Measurements from ENCODE around the gene SLC25A38. TPM values are rescaled to one million over a fixed set of nuclear protein-coding genes. Genes with fewer than 3 reads are reported as not detected.
A peak's percentile ranks its signal among the peaks of the same experiment; 100 is the strongest.

The SLC25A38 gene
- total and polyA plus RNA-seq, 9 of the 15 experiments (the other 6 are each of a cell fraction or from before 2014, with no cell fraction given), result 13.5 to 51.1 (median 30.6) TPM

DNA sequence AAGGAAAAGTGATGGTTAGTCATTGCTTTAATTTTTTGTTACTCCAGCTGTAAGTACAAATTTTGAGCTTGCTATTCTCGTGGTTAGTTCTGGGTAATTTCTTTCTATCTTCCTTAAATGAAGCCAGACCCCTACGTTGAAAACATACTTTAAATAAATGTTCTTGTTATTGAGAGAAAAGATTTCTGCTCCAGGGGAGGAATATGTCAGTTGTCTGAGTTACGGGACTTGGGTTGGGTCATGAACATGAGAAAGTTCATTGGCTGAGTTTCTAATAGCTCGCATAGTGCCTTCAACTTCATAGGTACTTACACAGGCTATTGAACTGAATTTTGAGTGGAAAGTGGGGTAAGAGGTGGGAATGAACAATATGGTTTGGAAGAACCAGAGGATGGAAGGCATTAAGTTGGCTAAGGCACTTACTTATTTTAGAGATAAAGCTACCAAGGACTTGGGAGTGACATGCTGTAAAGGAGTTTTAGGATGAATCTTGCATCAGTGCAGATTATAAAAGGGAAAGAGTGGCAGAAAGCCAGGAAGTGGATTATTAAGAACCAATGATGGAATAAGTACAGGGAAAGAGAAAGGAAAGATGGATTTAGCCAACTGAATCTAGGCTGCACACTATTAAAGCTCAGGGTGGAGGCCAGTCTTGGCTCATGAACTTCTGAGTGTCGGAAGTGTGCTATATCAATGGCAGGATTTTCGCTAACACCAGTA is 24.8 kb downstream of the SLC25A38 start (continued):
- TF ChIP-seq CREB5 (CRISPR knock-in tag; IDR thresholded peaks at IDR 0.05), result no peak
- peak; percentile 40 for TF ChIP-seq ASH1L (IDR thresholded peaks at IDR 0.05; ENCODE audit: borderline replicate concordance, low read depth, partially characterized antibody)
- no peak for TF ChIP-seq RBM39 (optimal IDR thresholded peaks at IDR 0.05; ENCODE audit: low read depth, low read length)
- TF ChIP-seq, protein P1, sequence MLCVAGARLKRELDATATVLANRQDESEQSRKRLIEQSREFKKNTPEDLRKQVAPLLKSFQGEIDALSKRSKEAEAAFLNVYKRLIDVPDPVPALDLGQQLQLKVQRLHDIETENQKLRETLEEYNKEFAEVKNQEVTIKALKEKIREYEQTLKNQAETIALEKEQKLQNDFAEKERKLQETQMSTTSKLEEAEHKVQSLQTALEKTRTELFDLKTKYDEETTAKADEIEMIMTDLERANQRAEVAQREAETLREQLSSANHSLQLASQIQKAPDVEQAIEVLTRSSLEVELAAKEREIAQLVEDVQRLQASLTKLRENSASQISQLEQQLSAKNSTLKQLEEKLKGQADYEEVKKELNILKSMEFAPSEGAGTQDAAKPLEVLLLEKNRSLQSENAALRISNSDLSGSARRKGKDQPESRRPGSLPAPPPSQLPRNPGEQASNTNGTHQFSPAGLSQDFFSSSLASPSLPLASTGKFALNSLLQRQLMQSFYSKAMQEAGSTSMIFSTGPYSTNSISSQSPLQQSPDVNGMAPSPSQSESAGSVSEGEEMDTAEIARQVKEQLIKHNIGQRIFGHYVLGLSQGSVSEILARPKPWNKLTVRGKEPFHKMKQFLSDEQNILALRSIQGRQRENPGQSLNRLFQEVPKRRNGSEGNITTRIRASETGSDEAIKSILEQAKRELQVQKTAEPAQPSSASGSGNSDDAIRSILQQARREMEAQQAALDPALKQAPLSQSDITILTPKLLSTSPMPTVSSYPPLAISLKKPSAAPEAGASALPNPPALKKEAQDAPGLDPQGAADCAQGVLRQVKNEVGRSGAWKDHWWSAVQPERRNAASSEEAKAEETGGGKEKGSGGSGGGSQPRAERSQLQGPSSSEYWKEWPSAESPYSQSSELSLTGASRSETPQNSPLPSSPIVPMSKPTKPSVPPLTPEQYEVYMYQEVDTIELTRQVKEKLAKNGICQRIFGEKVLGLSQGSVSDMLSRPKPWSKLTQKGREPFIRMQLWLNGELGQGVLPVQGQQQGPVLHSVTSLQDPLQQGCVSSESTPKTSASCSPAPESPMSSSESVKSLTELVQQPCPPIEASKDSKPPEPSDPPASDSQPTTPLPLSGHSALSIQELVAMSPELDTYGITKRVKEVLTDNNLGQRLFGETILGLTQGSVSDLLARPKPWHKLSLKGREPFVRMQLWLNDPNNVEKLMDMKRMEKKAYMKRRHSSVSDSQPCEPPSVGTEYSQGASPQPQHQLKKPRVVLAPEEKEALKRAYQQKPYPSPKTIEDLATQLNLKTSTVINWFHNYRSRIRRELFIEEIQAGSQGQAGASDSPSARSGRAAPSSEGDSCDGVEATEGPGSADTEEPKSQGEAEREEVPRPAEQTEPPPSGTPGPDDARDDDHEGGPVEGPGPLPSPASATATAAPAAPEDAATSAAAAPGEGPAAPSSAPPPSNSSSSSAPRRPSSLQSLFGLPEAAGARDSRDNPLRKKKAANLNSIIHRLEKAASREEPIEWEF (CRISPR knock-in tag; IDR thresholded peaks at IDR 0.05), result no peak
- TF ChIP-seq GATAD2B (IDR thresholded peaks at IDR 0.05; ENCODE audit: borderline replicate concordance), result no peak
- TF ChIP-seq ZNF384 (IDR thresholded peaks at IDR 0.05; ENCODE audit: low read depth, low read length), result no peak
- no peak for TF ChIP-seq RBM14 (IDR thresholded peaks at IDR 0.05; ENCODE audit: borderline replicate concordance, insufficient read depth, low read depth, low read length)
- TF ChIP-seq BMI1 (IDR thresholded peaks at IDR 0.05; ENCODE audit: low read length), result no peak
- no peak for TF ChIP-seq KLF10 (CRISPR knock-in tag; IDR thresholded peaks at IDR 0.05)
- TF ChIP-seq, protein P2, sequence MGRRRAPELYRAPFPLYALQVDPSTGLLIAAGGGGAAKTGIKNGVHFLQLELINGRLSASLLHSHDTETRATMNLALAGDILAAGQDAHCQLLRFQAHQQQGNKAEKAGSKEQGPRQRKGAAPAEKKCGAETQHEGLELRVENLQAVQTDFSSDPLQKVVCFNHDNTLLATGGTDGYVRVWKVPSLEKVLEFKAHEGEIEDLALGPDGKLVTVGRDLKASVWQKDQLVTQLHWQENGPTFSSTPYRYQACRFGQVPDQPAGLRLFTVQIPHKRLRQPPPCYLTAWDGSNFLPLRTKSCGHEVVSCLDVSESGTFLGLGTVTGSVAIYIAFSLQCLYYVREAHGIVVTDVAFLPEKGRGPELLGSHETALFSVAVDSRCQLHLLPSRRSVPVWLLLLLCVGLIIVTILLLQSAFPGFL (CRISPR knock-in tag; IDR thresholded peaks at IDR 0.05), result no peak
- TF ChIP-seq FOXA1 (IDR thresholded peaks at IDR 0.05; ENCODE audit: borderline replicate concordance), result no peak
- TF ChIP-seq, protein P3, sequence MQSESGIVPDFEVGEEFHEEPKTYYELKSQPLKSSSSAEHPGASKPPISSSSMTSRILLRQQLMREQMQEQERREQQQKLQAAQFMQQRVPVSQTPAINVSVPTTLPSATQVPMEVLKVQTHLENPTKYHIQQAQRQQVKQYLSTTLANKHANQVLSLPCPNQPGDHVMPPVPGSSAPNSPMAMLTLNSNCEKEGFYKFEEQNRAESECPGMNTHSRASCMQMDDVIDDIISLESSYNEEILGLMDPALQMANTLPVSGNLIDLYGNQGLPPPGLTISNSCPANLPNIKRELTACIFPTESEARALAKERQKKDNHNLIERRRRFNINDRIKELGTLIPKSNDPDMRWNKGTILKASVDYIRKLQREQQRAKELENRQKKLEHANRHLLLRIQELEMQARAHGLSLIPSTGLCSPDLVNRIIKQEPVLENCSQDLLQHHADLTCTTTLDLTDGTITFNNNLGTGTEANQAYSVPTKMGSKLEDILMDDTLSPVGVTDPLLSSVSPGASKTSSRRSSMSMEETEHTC (IDR thresholded peaks at IDR 0.05), result no peak
- TF ChIP-seq ZNF609 (CRISPR knock-in tag; IDR thresholded peaks at IDR 0.05; ENCODE audit: borderline replicate concordance), result no peak

Measured in K562 (cell line).